Cortex of kidney (tissue), 1 donor: ENCODE measurements around the gene COA8.

Source experiments
- DNase-seq: peaks from one replicate; lab custom pipeline; 2025; lab: John Stamatoyannopoulos, UW

Gene COA8

GRCh38 chr14:103549361-103550311, 13.1 kb upstream of the COA8 start:
- DNase-seq = no peak

DNA sequence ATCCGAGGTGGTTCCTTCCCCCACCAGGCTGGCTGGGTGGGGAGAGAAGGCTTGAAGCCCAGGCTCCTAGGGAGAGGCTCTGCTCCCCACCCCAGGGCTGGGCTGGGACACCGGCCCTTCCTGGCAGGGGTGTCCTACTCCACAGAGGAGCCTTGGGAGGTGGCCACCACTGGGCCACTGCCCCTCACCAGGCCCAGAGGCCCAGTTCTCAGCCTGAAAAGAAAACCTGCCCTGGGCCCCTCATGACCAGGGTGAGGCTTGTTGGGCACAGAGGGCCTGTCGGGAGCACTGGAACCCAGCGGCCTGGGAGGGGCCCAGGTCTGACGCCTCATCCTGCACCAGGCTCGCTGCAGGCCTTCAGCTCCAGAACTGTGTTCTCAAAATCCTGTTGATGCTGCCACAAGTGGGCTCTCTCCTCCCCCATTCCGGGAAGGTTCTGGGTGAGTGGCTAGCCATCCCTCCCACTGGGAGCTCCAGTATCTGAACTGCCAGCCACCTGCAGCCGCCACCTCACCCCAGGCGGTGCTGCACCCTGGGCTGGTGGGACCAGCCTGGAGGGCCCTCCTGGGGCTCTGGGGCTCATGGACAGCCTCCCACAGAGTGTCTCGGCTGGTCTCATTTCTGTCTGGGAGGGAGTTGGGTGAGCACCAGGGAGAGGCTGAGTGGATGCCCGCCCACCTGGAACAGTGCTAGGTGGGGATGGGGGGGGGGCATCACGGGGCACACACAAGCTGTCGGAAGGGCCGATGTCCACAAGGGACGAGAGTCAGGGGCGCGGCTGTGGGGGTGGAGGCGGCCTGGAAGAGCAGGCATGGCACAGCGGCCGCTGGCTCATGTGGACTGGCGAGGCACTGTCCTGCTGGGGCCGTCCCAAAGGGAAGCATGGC, 12.1 kb upstream of the COA8 start:
- no peak for DNase-seq

- no peak for DNase-seq
Observed at GRCh38 chr14:103551338-103551762, 11.4 kb upstream of the COA8 start.

GRCh38 chr14:103552011-103552845, 10.5 kb upstream of the COA8 start:
- DNase-seq = no peak

DNA sequence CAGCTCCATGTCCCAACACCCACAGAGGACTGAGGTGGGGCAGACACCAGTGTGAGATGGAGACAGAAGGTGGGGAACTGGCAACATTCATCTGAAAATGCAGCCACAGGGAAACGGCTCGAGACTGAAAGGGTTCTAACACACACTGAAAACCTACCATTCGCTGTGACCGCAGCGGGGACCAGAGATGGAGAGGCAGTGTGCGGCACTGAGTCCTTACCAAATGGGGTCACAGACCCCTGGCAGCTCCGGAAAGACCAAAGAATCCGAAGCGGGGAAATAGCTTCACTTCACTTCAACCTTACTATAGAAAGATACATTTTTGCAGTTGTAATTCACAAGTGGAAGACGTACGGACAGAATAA, 9.9 kb upstream of the COA8 start:
- no peak for DNase-seq

GRCh38 chr14:103555559-103556337, 7.0 kb upstream of the COA8 start:
- no peak for DNase-seq

GRCh38 chr14:103556946-103557758, 5.6 kb upstream of the COA8 start:
- no peak for DNase-seq

DNA sequence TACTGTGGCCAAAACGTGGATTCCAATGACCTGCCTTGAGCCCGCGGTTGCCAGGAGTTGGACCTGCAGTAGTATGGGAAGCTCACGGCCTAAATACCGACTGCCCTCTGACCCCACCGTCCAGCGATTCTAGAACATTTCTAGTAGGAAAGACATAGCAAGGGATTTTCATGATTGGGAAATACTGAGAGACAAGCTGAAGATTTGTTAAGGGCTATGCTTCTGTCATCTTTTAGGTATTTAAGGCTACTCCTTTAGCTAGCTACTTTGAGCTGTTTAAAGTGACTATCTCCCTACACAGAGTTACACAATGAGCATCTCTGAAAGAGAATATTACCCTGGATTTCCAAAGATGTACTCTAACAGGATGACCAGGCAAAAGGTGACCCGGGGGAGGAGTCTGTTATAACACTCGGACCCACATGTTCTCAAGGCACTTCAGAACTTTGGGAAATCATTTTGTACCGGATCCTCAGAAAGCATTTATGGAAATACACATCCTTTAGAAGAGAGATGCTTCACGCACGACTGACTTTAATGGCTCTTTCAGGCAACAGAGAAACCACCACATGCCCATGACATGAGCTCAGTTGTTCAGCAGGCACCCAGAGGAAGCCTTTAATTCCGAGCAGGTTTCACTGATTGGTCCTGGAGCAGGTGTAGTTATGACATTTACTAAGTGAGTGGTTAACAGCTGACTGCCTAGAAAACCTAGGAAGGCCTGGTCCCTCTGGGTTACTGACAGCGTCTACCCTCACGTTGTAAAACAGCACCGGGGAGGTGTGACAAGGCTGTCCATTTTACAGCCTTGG, 4.5 kb upstream of the COA8 start:
- no peak for DNase-seq

- DNase-seq = no peak
Observed at GRCh38 chr14:103559766-103560165, 3.0 kb upstream of the COA8 start.

- DNase-seq = no peak
Observed at GRCh38 chr14:103560691-103561090, 2.1 kb upstream of the COA8 start.

- DNase-seq = no peak
Observed at GRCh38 chr14:103561381-103562178, 1.2 kb upstream of the COA8 start.

DNA sequence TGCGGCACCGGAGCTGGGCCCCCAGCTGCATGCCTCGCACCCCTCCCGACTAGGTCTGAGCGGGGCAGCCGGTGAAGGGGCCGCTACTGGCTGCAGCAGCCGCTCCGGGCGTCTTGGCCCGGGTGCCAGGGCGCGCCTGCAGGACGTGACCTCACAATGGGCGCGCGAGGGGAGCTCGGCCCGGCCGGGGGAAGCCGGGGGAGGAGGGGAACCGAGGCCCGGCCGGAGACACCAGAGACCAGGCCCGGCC, 656 bp upstream of the COA8 start:
- no peak for DNase-seq

- DNase-seq = no peak
Observed at GRCh38 chr14:103563226-103563620, 463 bp downstream of the COA8 start.

GRCh38 chr14:103563844-103564505, 1.2 kb downstream of the COA8 start:
- no peak for DNase-seq

GRCh38 chr14:103568952-103569351, 6.2 kb downstream of the COA8 start:
- DNase-seq = no peak

GRCh38 chr14:103569408-103569807, 6.6 kb downstream of the COA8 start:
- DNase-seq = no peak

DNA sequence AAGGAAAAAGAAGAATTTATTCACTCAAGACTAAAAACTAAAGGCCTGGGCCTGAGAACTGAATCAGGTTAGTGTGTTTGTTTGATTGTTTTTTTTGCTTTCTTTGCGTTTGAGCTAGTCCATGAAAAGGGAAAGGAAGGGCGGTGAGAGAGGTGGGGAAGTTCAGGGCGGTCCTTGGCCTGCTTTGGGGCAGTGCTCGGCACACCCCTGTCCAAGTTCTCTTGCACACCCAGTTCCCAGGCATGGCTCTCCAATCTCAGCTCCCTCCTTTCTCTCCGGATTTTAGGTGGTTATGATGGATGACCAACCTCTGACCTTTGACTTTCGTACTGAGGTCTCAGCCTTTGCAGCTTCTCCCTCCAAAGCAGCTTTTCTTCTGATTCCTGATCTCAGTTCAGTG, 11.3 kb downstream of the COA8 start:
- DNase-seq = no peak

DNA sequence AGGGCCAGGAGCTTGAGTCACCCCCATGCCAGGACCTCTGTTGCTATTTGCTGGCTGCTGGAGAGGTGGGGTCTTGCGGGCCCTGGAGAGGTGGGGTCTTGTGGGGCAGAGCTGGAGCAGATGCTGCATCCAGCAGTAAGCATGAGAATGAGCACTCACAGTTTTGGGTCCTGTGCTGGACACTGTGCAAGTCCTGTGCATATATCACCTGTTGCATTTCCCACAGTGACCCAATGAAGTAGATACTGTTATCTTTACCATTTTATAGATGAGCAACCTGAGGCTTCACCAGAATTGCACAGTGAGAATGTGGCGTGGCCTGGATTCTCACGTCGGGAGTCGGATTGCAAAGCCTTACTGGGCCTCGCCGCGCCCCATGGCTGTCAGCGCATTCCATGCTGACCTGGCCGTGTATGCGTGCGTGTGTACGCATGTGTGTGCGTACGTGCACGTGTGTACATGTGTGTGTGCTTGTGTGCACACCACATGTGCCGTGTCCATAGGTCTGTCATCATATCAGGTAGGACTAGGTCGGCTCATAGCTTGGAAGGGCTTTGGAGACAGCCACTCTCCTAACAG, 12.0 kb downstream of the COA8 start:
- no peak for DNase-seq
